Measurements from ENCODE around the gene ACTR2.
"Not testable (repeated sequence)": the region's sequence is repeated elsewhere in the genome, so short reads cannot be mapped to it uniquely, and the experiment has no call there.

ACTR2 gene

DNA sequence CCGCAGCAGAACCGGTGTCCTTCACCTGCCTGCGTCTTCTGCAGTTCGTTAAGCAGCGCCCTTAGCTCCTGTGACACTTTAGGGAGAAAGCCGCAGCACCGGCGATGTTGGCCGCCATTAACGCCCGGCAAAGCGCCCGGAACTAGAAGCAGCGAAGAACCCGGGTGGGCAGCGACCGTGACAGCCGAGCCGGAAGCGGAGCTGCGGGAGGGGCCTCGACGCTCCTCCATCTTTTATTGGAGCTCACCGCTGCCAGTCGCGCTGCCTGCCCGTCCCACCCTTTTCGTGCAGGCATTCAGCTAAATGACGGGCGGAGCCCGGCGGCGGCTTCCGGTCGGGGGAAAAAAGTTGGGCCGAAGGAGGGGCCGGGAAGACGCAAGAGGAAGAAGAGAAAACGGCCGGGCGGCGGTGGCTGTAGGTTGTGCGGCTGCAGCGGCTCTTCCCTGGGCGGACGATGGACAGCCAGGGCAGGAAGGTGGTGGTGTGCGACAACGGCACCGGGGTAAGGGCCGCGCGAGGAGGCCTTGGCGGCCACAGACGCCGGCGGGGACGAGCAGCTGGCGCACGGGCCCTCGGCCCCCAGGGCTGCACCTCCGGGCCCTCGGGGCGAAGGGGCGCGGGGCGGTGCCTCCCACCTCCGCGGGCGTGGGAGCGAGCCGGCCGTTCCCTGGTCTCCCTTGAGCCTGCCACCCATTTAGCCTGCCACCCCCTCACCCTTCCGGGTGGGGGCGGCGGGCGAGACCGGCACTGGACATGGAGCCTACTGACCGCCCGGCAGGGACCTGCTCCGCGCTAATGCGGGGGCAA lies at the start of gene ACTR2:
ACTR2 (plus strand) TSS at position 376 of the 807 bp plus-strand sequence; CDS start at position 455, 79 bp downstream.
- DNase-seq = peak; percentile 99

DNA sequence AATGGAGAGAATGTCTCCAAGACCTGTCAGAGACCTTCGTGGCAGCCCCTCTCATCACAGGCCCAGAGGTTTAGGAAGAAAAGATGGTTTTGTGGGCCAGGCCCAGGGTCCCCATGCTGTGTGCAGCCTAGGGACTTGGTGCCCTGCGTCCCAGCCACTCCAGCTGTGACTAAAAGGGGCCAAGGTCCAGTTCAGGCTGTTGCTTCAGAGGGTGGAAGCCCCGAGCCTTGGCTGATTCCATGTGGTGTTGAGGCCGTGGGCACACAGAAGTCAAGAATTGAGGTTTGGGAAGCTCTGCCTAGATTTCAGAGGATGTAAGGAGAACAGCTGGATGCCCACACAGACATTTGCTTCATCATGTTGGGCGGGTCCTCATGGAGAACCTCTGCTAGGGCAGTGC lies 45.1 kb upstream of the ACTR2 start:
- no peak for DNase-seq

DNA sequence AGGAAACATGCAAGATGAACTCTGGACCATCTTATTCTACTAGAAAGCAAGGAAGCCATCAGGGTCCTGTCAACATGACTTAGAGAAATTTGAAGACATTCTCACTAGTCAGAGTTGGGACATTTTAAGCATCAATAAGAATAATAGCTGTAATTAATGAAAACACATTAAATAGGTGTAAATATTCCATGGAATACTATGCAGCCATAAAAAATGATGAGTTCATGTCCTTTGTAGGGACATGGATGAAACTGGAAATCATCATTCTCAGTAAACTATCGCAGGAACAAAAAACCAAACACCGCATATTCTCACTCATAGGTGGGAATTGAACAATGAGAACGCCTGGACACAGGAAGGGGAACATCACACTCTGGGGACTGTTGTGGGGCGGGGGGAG lies 44.2 kb upstream of the ACTR2 start:
- DNase-seq = not testable (repeated sequence)

DNA sequence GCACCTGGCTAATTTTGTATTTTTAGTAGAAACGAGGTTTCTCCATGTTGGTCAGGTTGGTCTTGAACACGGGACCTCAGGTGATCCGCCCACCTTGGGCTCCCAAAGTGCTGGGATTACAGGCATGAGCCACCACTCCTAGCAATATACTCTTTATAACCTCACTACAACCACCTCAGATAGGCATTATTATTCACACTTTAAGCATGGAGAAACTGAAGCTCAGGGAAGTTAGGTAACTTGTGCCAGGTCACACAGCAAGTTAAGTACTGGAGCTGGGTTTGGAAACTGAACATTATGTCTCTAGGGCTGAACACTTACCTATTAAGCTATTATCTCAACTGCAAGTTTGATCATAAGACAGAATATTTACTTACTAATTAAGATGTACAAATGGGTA lies 42.6 kb upstream of the ACTR2 start:
- DNase-seq = no peak

DNA sequence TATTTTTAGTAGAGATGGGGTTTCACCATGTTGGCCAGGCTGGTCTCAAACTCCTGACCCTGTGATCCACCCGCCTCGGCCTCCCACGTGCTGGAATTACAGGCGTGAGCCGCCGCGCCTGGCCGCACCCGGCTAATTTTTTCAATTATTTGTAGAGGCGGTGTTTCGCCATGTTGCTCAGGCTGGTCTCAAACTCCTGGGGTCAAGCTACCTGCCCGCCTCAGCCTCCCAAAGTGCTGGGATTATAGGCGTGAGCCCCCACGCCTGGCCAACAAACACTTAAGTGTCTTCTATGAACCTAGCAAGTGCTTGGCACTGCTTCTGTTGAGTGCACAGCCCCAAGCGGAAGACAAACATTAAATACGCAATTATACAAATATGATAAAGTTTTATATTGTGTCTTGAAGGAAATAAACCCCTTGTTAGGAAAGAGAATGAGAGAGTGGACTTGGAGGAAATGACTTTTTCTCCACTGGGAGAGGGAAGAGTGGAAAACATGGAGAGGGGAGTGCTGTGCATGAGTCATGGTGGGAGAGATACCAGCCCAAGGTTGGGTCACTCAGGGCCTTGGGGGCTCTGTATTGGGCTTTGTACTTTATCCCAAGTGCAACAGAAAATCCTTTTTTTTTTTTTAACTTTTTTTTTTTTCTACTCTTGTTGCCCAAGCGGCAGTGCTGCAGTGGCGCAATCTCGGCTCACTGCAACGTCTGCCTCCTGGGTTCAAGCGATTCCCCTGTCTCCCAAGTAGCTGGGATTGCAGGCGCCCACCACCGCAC lies 41.4 kb upstream of the ACTR2 start:
- DNase-seq = no peak

DNA sequence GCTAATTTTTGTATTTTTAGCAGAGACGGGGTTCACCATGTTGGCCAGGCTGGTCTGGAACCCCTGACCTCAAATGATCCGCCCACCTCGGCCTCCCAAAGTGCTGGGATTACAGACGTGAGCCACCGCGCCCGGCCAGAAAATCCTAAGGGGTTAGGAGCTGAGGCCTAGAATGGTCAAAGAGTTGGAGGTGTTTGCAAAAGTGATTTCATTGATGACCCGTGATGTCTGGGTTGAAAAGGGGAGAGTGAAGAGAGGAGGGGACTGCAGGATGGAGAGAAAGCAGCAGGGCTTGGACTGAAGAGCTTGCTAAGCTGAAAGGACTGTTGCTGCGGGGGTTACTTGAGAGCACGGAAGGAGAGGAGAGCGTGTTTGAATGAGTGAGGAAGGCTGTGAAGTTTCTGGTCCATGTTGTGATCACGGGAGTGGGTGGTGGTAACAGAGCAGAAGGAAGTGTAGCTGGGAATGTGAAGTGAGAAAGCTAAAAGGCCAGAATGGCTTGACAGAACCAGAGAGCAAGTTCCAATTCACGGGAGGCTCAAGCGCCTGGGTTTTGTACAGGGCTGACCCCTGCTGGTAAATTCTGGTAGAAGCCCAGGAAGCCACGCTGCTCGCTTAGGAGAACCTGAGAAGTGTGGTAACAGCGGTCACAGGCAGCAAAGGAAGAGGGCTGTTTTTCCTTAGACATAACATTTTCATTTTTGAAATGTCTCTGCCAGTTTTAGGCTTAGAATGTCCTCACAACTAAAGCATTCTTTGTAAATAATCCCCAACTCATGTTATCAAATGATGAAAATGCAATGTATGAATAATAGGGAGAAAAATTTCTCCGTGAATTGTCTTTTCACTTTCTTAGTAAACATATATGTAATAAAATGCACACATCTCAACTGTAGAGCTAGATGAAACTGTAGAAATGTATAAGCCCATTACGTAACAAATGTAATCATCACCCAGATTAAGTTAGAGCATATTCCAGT lies 40.5 kb upstream of the ACTR2 start:
- DNase-seq = peak; percentile 90

DNA sequence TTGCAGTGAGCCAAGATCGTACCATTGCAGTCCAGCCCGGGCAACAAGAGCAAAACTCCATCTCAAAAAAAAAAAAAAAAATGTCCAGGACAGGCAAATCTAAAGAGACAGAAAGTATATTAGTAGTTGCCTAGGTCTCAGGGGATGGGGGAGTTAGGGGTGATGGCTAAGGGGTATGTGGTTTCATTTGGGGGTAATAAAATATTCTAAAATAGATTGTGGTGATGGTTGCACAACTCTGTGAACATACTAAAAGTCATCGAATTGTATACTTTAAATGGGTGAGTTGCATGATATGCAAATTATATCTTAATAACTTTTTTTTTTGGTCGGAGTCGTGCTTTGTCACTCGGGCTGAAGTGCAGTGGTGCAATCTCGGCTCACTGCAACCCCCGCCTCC lies 34.2 kb upstream of the ACTR2 start:
- DNase-seq = no peak

DNA sequence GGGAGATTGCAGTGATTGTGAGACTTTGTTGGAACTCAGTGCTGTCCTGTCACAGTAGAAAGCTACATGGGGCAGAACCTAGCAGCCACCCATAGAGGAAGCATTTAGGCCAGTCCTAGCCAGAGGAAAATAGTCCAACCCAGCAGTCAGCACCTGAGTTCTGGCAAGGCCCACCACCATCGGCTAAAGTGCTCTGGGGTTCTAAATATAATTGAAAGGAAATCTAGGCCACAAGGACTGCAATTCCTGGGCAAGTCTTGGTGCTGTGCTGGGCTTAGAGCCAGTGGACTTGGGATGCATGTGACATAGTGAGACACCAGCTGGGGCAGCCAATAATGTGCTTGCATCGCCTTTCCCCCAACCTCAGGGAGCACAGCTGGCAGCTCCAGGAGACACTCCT lies 28.9 kb upstream of the ACTR2 start:
- DNase-seq = no peak

DNA sequence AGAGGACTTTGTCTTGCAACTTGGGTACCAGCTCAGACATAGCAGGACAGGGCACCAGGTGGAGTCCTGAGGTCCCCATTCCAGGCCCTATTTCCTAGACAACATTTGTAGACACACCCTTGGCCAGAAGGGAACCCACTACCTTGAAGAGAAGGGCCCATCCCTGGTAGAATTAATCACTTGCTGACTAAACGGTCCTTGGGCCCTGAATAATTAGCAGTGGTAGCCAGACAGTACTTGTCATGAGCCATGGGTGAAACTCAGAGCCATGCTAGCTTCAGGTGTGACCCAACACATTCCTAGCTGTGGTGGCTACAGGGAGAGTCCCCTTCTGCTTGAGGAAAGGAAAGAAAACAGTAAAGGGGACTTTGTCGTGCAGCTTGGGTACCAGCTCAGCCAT lies 28.5 kb upstream of the ACTR2 start:
- no peak for DNase-seq

DNA sequence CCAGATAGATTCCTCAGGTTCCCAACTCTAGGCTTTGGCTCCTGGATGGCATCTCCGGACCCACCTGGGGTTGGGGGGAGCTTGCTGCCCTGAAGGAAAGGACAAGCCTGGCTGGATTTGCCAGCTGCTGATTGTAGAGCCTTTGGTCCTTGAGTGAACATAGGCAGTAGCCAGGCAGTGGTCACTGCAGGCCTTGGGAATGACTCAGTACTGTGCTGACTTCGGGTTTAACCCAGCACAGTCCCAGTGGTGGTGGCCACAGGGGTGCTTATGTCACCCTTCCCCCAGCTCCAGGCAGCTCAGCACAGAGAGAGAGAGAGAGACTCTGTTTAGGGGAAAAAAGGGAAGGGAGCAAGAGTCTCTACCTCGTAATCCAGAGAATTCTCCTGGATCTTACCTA lies 27.7 kb upstream of the ACTR2 start:
- DNase-seq = no peak

DNA sequence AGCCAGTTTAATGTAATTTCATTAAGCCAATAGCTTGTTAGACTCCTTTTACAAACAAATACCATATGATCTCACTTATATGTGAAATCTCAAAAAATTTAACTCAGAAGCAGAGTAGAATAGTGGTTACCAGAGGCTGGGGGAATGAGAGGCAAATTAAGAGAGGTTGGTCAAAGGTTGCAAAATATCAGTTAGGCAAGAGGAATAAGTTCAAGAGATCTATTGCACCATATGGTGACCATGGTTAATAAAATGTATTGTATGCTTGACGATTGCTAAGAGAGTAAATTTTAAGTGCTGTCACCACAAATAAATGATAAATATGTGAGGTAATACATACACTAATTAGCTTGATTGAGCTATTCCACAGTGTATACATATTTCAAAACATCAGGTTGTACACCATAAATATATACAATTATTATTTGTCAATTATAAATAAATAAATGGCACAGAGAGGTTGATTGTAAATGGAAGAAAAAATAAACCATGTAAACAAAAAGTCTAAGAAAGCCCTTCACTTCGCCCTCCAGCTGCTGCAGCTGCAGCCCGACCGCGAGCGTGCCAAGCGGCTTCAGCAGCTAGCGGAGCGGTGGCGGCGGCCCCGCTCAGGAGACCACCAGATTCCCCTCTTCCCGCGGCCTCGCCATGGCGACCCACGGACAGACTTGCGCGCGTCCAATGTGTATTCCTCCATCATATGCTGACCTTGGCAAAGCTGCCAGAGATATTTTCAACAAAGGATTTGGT lies 23.0 kb upstream of the ACTR2 start:
- DNase-seq = no peak

DNA sequence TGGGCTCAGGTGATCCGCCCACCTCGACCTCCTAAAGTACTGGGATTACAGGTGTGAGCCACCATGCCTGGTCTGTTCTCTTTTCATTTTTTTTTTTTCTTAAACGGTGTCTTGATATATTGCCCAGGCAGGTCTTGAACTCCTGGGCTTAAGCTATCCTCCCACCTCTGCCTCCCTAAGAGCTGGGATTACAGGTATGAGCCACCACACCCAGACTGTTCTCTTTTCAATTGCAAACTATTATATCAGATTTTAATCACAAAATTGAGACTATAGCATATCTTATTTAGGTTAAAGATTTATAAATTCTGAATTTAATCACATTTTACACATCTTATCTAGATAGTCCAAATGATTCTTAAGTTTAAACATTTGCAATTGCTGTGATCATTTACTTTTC lies 15.5 kb upstream of the ACTR2 start:
- no peak for DNase-seq

DNA sequence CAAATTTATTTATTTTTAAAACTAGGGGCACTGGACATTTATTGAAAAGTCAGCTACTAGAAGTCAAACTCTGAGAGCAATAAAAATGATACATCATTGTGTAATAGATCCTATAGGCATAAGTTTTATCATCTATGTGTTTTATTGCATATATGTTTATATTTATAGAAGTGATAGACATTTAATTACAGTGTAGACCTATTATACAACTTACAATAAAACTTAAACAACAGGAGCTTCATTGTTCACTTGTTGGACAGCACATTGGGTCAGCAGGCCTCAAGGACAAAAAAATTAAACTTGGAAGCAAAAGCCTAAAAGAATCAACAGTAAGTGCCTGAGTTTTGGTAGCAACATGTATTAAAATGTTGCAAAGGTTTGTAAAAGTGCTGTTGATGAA lies 15.0 kb upstream of the ACTR2 start:
- DNase-seq = no peak

DNA sequence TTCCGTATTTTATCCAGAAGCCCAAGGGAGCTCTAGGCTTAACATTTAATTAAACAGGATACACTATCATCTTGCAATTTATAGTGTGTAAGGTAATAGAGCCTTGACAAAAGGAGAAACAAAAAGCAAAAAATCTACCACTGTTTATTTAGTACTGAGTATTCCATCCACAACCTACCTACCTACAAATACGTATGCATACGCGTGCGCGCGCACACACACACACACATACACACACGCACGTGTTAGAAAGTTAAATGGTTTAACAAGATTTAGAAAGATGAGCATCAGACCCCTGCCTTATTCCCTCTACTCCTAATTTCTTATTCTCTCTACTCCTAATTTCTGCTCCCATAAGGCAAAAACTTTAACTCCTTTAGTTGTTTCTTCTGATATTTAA lies 14.6 kb upstream of the ACTR2 start:
- no peak for DNase-seq

DNA sequence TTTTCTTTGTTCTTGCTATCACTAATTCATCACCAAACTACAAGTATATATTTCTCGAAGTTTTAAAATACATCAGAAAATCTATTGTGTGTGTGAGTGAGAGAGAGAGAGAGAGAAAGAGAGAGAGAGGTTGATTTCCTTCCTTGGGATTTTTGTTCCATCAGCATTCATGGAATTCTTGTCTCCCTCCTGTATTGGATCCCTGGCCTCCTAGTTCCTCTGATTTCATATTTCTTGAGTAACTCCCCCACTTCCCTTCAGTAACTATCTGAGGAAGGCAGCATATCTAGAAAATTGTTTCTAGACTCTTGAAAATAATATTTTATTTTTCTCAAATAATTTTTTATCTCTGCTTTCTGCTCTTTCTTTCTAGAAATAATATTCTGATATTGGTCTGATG lies 13.3 kb upstream of the ACTR2 start:
- no peak for DNase-seq

DNA sequence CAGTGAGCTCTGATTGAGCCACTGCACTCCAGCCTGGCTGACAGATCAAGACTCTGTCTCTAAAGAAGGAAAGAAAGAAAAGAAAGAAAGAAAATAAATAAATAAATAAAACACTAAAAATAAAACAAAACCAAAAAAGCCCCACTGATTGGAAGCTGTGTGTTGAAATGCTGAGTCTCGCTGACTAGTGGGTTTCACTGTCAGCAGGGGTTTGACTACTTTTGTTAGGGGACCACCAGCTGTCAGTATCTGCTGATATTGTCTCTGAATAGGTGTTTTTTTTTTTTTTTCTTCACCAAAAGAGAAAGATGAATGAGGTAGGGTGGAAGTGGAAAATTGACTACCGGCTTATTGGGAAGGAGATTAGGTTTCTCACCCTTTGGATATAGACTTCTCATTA lies 12.8 kb upstream of the ACTR2 start:
- DNase-seq = no peak

DNA sequence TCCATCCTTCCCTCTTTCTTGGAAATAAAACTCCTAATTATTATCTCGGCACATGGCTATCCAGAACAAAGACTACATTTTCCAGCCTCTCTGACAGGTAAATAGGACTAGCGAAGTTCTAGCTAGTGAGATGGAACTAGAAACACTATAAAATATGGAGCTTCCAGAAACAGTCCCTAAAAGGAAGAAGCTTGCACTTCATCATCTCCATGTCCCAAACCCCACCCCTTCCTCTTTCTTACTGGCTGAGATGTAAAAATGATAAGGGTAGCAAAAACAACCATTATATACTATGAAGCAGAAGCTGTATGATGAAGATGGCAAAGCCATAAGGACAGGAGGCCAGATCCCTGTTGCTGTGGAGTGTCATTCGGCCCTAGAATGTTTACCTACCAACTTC lies 11.7 kb upstream of the ACTR2 start:
- no peak for DNase-seq

DNA sequence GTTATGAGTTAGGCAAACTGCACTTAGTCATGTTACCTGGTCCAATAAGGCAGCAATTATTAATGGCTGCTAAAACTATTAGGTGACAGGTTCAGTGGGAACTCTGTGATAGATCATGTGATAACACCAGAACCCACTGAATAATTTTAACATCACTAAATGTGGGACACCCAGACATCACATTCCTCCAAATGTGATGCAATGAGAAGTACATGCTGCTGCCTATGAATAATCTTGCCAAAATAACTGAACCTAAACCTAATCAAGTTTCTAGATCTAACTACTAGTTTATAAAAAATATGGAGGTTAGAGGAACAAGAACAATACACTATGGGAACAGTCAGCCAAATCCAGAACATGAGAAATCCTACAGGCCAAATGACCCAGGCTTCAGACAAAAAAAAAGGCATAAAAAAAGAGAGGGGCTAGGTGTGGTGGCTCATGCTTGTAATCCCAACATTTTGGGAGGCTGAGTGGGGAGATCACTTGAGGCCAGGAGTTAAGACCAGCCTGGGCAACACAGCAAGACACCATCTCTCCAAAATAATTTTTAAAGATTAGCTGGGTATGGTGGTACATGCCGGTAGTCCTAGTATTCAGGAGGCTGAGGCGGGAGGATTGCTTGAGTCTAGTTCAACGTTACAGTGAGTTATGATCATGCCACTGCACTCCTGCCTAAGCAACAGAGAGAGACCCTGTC lies 7.0 kb upstream of the ACTR2 start:
- no peak for DNase-seq

DNA sequence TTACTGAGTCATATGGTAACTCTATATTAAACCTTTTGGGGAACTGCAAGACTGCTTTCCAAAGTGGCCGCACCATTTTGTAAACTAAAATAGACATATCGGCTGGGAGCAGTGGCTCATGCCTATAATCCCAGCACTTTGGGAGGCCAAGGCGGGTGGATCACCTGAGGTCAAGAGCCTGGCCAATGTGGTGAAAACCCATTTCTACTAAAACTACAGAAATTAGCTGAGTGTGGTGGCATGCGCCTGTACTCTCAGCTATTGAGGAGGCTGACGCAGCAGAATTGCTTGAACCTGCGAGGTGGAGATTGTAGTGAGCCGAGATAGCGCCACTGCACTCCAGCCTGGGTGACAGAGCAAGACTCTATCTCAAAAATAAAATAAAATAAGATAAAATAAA lies 6.4 kb upstream of the ACTR2 start:
- DNase-seq = not testable (repeated sequence)

DNA sequence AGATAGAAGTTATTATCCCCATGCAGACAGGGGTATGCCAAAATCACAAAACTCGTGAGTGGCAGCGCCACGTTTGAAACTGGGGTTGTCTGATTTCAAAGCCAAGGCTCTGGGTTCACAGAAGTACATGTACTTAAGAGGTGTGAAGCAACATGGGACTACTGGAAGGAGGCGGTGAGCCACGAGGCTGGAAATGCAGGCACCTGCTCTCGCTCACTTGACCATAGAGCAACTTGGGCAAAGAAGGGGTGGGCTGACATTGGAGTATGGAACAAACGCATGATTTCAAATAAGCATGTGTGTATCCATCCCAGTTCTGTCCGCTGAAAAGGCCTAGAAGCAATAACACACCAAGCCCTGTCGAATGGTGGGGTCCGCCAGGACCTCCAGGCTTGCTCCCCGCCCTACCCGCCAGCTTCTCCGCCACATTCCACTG lies 593 bp upstream of the ACTR2 start:
- DNase-seq = no peak

DNA sequence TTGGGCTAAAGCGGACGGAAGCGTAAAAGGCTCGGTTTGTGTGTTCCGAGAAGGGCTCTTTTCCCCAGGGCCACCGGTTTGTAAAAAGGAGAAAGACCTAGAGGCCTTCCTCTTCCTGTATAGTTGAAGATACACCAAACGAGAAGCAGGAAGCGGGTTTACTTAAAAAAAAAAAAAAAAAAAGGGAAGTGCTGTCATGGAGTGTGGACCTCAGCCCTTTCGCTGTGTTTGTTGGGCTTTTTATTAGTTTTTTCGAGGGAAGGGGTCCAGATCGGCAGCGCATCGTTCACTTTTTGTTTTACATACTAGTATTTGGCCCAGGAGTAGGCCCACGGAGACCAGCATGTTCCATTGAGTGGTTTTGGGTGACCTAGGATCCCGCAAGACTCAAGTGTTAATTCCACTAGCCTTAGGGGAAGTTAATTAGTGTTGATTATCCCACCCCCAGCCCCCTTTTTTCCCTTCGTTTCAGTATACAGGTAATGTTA lies 676 bp downstream of the ACTR2 start:
- no peak for DNase-seq

DNA sequence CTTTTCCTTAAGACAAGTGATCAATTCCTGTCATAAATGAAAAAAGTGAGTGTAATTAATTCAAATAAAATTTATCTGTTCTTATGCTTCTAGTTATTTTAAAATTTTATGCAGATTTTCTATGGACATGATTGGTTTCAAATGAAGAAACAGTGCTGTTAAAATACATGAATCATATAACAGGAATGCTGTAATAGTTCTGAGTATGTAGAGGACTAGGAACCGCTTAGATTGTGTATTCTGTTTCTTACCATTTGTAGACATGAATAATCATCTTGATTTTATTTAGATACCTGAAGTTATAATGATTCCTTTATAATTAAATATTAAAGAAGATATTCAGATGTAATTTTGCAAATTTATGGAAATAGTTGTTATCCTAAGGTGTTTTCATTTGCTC lies 3.5 kb downstream of the ACTR2 start:
- no peak for DNase-seq

All from islet precursor cell (in vitro differentiated cells).